Stimulated activated CD8-positive, alpha-beta memory T cell treated with anti-CD3 and anti-CD28 coated beads, Interleukin-15, amount 100 ng/mL, for 24 hours (primary cell): ENCODE results near the gene TNFRSF4.

Experiments used
- DNase-seq: peaks from one replicate; pipeline ENCODE4 v3.0.0-alpha.2; 2020; ENCODE audit warnings: low read depth

TNFRSF4 gene

GRCh38 chr1:1232796-1233566 lies 19.0 kb upstream of the TNFRSF4 start:
- DNase-seq: no peak

GRCh38 chr1:1232208-1232795 lies 18.3 kb upstream of the TNFRSF4 start, which contains the start of gene B3GALT6:
B3GALT6 (plus strand) TSS chr1:1232237; CDS start chr1:1232279, 42 bp downstream.
- no peak for DNase-seq

- peak; percentile 91 for DNase-seq
Observed at GRCh38 chr1:1231400-1232207, 17.7 kb upstream of the TNFRSF4 start, which contains the start of gene SDF4. SDF4 (minus strand) TSS chr1:1232001; CDS start chr1:1228772, 3,229 bp downstream.

- no peak for DNase-seq
Observed at GRCh38 chr1:1230656-1231399, 16.9 kb upstream of the TNFRSF4 start.

GRCh38 chr1:1229770-1230169 lies 15.8 kb upstream of the TNFRSF4 start:
- no peak for DNase-seq

GRCh38 chr1:1228596-1229321 lies 14.8 kb upstream of the TNFRSF4 start:
- DNase-seq: no peak

- no peak for DNase-seq
Observed at GRCh38 chr1:1228187-1228586, 14.2 kb upstream of the TNFRSF4 start.

GRCh38 chr1:1227386-1227785 lies 13.4 kb upstream of the TNFRSF4 start:
- DNase-seq: no peak

- DNase-seq: no peak
Observed at GRCh38 chr1:1226566-1227362, 12.8 kb upstream of the TNFRSF4 start.

- DNase-seq: no peak
Observed at GRCh38 chr1:1225913-1226312, 12.0 kb upstream of the TNFRSF4 start.

GRCh38 chr1:1225238-1225845 lies 11.4 kb upstream of the TNFRSF4 start:
- DNase-seq: no peak

GRCh38 chr1:1223891-1224290 lies 9.9 kb upstream of the TNFRSF4 start:
- DNase-seq: no peak

GRCh38 chr1:1223321-1223720 lies 9.4 kb upstream of the TNFRSF4 start:
- no peak for DNase-seq

GRCh38 chr1:1222575-1223225 lies 8.7 kb upstream of the TNFRSF4 start:
- DNase-seq: no peak

GRCh38 chr1:1221887-1222574 lies 8.1 kb upstream of the TNFRSF4 start:
- DNase-seq: no peak

GRCh38 chr1:1220197-1220596 lies 6.2 kb upstream of the TNFRSF4 start:
- no peak for DNase-seq

- DNase-seq: no peak
Observed at GRCh38 chr1:1219341-1219740, 5.4 kb upstream of the TNFRSF4 start.

- DNase-seq: no peak
Observed at GRCh38 chr1:1218524-1219200, 4.7 kb upstream of the TNFRSF4 start.
